GM12878 (cell line): ENCODE results near the gene LOXL3.

Experiments used
- ASH2L ChIP-seq: fragments of 300-600, 200-600 bp; sonication (generic); IDR thresholded peaks from 2 replicates; pipeline ENCODE4 v1.6.1; 2017; ENCODE audit warnings: low read depth, mild to moderate bottlenecking, borderline replicate concordance
- EP300 ChIP-seq, 2 experiments: fragments of 150-350 bp in 1 of 2; IDR thresholded peaks; 2 replicates each; pipeline ENCODE4 v1.6.1; 2011 to 2012; ENCODE audit warnings: low read depth in 2 of 2, low read length in 2 of 2, borderline replicate concordance in 1 of 2, improper control_type of control experiment in 1 of 2, inconsistent platforms in 1 of 2; ENCODE audit not compliant: control insufficient read depth in 1 of 2
- HDAC2 ChIP-seq: fragments of 200-600 bp; sonication (generic); IDR thresholded peaks from 2 replicates; pipeline ENCODE4 v1.6.1; 2017
- JUNB ChIP-seq: IDR thresholded peaks from 2 replicates; pipeline ENCODE4 v1.6.1; 2016; ENCODE audit warnings: antibody characterized with exemption, mild to moderate bottlenecking
- POLR2A ChIP-seq: IDR thresholded peaks from 2 replicates; pipeline ENCODE4 v1.6.1; 2011; ENCODE audit warnings: low read depth, mild to moderate bottlenecking, low read length
- RAD21 ChIP-seq: IDR thresholded peaks from 2 replicates; pipeline ENCODE4 v1.6.1; 2011; ENCODE audit warnings: mild to moderate bottlenecking, low read depth, low read length, moderate library complexity; ENCODE audit not compliant: insufficient read depth
- RBBP5 ChIP-seq: fragments of 200-600 bp; sonication (generic); conservative IDR thresholded peaks from 2 replicates; pipeline ENCODE4 v1.6.1; 2016
- SMC3 ChIP-seq: IDR thresholded peaks from 2 replicates; pipeline ENCODE4 v1.6.1; 2011; ENCODE audit warnings: low read length, improper control_type of control experiment, borderline replicate concordance
- SP1 ChIP-seq: IDR thresholded peaks from one replicate; pipeline ENCODE4 v1.6.1; 2011; ENCODE audit warnings: low read depth, low read length
- SPI1 ChIP-seq: IDR thresholded peaks from 2 replicates; pipeline ENCODE4 v1.6.1; 2011; ENCODE audit warnings: low read depth, mild to moderate bottlenecking, low read length, moderate library complexity, borderline replicate concordance; ENCODE audit not compliant: insufficient read depth
- TBL1XR1 ChIP-seq: IDR thresholded peaks from 2 replicates; pipeline ENCODE4 v1.6.1; 2012; ENCODE audit warnings: low read depth, low read length, improper control_type of control experiment
- TF ChIP-seq, protein P1 (sequence below), 3 experiments: IDR thresholded peaks in 2 of 3; conservative IDR thresholded peaks in 1 of 3; 2 replicates each; pipeline ENCODE4 v1.5.1; 2011; ENCODE audit warnings: low read depth in 3 of 3, low read length in 3 of 3, mild to moderate bottlenecking in 3 of 3, control low read depth in 2 of 3, moderate library complexity in 2 of 3, inconsistent platforms in 1 of 3, mixed read lengths in 1 of 3; ENCODE audit not compliant: control insufficient read depth in 2 of 3, insufficient read depth in 1 of 3; ENCODE audit errors: extremely low read depth in 1 of 3

GRCh38 chr2:74556159-74556558, 2.4 kb upstream of the LOXL3 start:
- TF ChIP-seq ASH2L (no peak), EP300 (IDR thresholded peaks at IDR 0.05; ENCODE audit: borderline replicate concordance in 1 of 2, control insufficient read depth in 1 of 2, low read depth in 2 of 2, low read length in 2 of 2) (no peak), RAD21 (no peak), SP1 (no peak), SPI1 (no peak), JUNB (no peak), HDAC2 (no peak), RBBP5 (no peak), POLR2A (no peak), TBL1XR1 (no peak), SMC3 (no peak)
- TF ChIP-seq, protein P1, sequence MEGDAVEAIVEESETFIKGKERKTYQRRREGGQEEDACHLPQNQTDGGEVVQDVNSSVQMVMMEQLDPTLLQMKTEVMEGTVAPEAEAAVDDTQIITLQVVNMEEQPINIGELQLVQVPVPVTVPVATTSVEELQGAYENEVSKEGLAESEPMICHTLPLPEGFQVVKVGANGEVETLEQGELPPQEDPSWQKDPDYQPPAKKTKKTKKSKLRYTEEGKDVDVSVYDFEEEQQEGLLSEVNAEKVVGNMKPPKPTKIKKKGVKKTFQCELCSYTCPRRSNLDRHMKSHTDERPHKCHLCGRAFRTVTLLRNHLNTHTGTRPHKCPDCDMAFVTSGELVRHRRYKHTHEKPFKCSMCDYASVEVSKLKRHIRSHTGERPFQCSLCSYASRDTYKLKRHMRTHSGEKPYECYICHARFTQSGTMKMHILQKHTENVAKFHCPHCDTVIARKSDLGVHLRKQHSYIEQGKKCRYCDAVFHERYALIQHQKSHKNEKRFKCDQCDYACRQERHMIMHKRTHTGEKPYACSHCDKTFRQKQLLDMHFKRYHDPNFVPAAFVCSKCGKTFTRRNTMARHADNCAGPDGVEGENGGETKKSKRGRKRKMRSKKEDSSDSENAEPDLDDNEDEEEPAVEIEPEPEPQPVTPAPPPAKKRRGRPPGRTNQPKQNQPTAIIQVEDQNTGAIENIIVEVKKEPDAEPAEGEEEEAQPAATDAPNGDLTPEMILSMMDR (IDR thresholded peaks at IDR 0.05 in 2 of 3, conservative IDR thresholded peaks at IDR 0.05 in 1 of 3; ENCODE audit: control insufficient read depth in 2 of 3, extremely low read depth in 1 of 3, insufficient read depth in 1 of 3, low read depth in 3 of 3, low read length in 3 of 3) = no peak
